OCI-M1 (cell line): ENCODE results near the gene CHL1.

Experiments used
- DNase-seq: peaks from one replicate; lab custom pipeline; 2025; lab: John Stamatoyannopoulos, UW

Gene CHL1

GRCh38 chr3:196311-197148, at the start of gene CHL1:
Gene CHL1 (plus strand): TSS chr3:196763. CDS start chr3:319777, 123,014 bp downstream.
- DNase-seq = no peak

GRCh38 chr3:151614-152189, 44.9 kb upstream of the CHL1 start:
- DNase-seq = peak; percentile 25

GRCh38 chr3:159974-160373, 36.6 kb upstream of the CHL1 start:
- DNase-seq = no peak

GRCh38 chr3:166071-166470, 30.5 kb upstream of the CHL1 start:
- no peak for DNase-seq

- DNase-seq = no peak
Measured at GRCh38 chr3:166799-167198, 29.8 kb upstream of the CHL1 start.

GRCh38 chr3:173886-174285, 22.7 kb upstream of the CHL1 start:
- peak; percentile 56 for DNase-seq

- no peak for DNase-seq
Measured at GRCh38 chr3:184976-185375, 11.6 kb upstream of the CHL1 start.

GRCh38 chr3:192215-192929, 4.2 kb upstream of the CHL1 start:
- DNase-seq = no peak

- no peak for DNase-seq
Measured at GRCh38 chr3:194001-194400, 2.6 kb upstream of the CHL1 start.

GRCh38 chr3:194421-194820, 2.1 kb upstream of the CHL1 start:
- no peak for DNase-seq

GRCh38 chr3:195666-196065, 897 bp upstream of the CHL1 start:
- no peak for DNase-seq

GRCh38 chr3:197149-197827, 725 bp downstream of the CHL1 start:
- no peak for DNase-seq

- DNase-seq = no peak
Measured at GRCh38 chr3:197828-198491, 1.4 kb downstream of the CHL1 start.

- DNase-seq = no peak
Measured at GRCh38 chr3:199835-200234, 3.3 kb downstream of the CHL1 start.

GRCh38 chr3:200758-201325, 4.3 kb downstream of the CHL1 start:
- DNase-seq = no peak

GRCh38 chr3:204102-204501, 7.5 kb downstream of the CHL1 start:
- DNase-seq = no peak

- DNase-seq = no peak
Measured at GRCh38 chr3:207973-208372, 11.4 kb downstream of the CHL1 start.

- no peak for DNase-seq
Measured at GRCh38 chr3:210669-211068, 14.1 kb downstream of the CHL1 start.

GRCh38 chr3:212432-212831, 15.9 kb downstream of the CHL1 start:
- DNase-seq = peak; percentile 14

- no peak for DNase-seq
Measured at GRCh38 chr3:217099-217813, 20.7 kb downstream of the CHL1 start.

GRCh38 chr3:217948-218347, 21.4 kb downstream of the CHL1 start:
- DNase-seq = no peak
